KBM-7 (cell line): ENCODE results near the gene KCNK15.

Source experiments
- DNase-seq: peaks from one replicate; pipeline ENCODE4 v3.0.0-alpha.2; 2015
- in situ Hi-C: fragments of 300-500 bp; cut with MboI; formaldehyde crosslinking; loops from 2 replicates; pipeline ENCODE4 v1.14.3; 2020; ENCODE audit warnings: low sequenced_read_pairs, low pct_unique_long_range_greater_than_20kb, mixed read lengths

Gene KCNK15

DNA sequence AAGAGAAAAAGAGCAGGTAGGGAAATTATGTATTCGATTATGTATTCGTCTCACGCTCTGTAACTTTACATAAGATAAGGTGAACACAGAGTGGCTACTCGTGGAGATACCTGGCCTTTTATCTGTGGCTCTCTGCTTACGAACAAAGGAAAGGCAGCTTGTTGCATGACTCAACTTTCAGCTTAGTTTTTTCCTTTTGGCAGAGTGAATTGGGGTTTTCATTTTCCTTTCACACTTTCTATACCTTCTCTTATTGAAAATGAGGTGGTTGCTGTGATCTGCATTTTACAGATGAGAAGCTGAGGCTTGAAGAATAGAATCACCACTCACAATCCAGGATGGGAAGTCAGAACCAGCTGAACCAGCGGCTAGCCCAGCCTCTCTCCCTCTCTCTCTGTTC is 13.3 kb upstream of the KCNK15 start:
- DNase-seq = no peak
- in situ Hi-C loops = no loop called here

DNA sequence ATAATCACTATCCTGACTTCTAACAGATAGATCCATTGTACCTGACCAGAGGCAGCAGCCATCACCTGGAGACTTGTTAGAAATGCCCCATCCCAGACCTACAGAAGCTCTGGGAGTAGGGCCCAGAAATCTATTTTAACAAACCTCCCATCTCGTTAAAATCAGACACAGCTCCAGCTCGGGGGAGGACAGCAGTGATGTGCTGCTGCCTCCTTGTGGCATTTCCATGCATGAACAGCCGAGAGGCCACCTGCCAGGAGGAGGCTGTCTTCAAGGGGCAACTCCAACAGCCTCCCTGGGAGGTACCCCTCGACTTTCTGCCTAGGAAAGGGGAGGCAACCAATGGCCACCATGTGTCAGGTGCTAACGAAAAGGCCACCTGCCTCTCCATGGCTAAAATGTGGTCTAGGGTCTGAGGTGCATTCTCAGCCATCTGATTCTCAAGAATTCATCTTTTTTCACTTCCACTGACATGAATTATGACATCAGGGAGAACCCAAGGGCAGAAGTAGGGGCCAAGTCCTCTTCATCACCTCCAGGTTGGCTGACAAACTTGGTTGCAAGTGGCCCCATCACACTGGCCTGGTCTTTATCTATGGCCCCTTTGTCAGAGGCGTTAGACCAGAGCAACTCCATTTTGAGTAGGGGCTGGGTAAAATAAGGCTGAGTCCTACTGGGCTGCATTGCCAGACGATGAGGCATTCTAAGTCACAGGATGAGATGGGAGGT is 12.2 kb upstream of the KCNK15 start:
- in situ Hi-C loops = no loop called here
- DNase-seq = peak; percentile 73

- no peak for DNase-seq
- in situ Hi-C loops = no loop called here
Observed at GRCh38 chr20:44734938-44735337, 10.7 kb upstream of the KCNK15 start.

DNA sequence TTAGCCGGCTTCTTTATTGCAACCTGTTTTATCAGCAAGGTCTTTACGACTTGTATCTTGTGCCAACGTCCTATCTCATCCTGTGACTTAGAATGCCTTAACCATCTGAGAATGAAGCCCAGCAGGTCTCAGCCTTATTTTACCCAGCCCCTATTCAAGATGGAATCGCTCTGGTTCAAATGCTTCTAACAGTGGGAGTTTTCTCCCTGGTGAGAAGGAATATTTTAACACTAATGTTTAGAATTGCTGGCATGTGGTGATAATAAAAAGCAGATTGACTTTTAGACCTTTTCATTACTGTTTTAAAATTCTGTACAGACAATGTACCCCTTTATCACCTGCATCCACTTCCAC is 9.9 kb upstream of the KCNK15 start:
- no peak for DNase-seq
- in situ Hi-C loops = no loop called here

- in situ Hi-C loops = no loop called here
- DNase-seq = peak; percentile 83
Observed at GRCh38 chr20:44736170-44737021, 9.3 kb upstream of the KCNK15 start.

- in situ Hi-C loops = no loop called here
- no peak for DNase-seq
Observed at GRCh38 chr20:44737116-44737515, 8.5 kb upstream of the KCNK15 start.

- DNase-seq = peak; percentile 43
- in situ Hi-C loops = no loop called here
Observed at GRCh38 chr20:44738813-44739477, 6.7 kb upstream of the KCNK15 start.

- no peak for DNase-seq
- in situ Hi-C loops = no loop called here
Observed at GRCh38 chr20:44739942-44740341, 5.7 kb upstream of the KCNK15 start.

- DNase-seq = no peak
- in situ Hi-C loops = no loop called here
Observed at GRCh38 chr20:44742304-44743079, 3.2 kb upstream of the KCNK15 start.

DNA sequence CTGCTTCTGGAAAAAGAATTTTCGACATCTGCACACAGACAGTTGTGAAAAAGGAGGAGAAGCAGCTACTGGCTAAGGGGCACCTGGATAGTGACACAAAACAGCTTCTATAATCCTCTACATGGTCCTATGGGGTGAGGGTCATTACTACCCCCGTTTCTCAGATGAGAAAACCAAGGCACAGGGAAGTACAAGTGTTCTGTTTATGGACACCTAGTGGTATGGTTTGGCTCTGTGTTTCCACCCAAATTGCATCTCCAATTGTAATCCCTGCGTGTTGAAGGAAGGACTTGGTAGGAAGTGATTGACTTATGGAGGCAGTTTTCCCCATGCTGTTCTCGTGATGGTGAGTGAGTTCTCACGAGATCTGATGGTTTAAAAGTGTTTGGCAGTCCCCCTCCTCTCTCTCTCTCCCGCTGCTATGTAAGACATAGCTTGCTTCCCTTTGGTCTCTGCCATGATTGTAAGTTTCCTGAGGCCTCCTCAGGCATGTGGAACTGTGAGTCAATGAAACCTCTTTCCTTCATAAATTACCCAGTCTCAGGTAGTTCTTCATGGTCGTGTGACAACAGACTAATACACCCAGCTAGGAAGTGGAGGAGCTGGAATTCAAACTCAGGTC is 2.5 kb upstream of the KCNK15 start:
- in situ Hi-C loops = no loop called here
- no peak for DNase-seq

DNA sequence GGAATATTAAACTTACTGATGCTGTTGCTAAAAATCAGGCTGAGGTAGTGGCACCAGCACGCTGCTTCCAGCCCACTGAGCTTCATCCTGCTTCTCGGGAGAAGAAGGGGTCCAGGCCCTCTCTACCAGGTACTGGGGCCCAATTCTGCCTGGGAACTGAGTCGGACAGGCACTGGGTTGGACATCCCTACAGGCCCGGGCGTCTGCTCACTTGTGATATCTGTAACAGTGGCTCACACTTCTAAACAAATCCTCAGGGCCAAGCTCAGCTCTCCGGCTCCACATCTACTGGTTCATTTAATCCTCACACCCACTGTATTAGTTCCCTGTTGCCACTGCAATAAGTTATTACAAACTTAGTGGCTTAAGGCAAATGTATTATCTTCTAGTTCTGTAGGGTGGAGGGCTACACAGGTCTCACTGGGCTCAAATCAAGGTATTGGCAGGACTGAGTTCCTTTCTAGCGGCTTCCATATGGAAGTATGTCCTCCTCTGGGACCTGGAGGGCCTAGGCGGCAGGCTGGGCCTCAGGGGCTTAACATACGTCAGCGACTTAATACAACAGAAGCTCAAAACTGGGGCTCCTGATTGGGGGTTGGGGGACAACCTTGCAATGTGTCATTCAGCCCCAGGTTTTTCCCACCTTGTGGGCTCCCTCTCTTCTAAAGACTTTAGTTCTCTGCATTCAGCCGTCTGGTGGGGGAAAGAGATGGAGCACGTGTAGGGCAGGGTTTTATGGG is 1.6 kb upstream of the KCNK15 start:
- in situ Hi-C loops = no loop called here
- no peak for DNase-seq

DNA sequence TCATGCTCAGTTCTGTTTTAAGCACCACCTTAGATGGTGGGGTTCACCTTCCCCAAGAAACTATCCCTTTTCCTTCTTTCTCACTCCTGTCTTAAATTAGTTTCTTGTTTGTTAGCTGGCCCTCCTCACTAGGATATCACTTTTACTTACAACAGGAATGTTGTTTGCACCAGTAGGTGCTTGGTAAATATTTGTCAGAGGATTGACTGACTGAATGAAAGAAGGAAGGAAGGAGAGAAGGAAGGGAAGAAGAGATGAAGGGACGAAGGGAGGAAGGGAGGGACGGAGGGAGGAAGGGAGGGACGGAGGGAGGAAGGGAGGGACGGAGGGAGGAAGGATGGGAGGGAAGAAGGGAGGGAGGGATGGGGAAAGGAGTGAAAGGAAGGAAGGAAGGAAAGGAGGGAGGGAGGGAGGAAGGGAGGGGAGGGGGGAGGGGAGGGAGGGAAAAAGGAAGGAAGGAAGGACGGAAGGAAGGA is 505 bp upstream of the KCNK15 start:
- in situ Hi-C loops = no loop called here
- no peak for DNase-seq

- in situ Hi-C loops = no loop called here
- no peak for DNase-seq
Observed at GRCh38 chr20:44746367-44747165, 901 bp downstream of the KCNK15 start.

GRCh38 chr20:44747166-44748004 is 1.7 kb downstream of the KCNK15 start:
- in situ Hi-C loops = no loop called here
- peak; percentile 75 for DNase-seq

DNA sequence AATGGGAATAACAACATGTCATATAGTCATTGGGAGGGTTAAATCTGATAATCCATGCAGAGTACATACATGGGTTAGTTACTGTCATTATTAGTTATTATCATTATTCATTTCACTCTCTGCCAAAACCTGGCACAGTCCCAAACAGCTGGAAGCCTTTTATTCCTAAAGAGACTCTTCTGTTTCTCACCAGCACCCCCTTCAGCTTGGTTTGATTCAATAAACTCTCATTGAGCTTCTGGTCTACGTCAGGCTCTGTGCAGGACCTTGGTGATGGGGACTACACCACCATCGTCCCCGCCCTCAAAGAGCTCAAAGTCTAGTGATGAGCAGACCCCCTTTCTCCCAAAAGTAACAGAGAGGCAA is 2.3 kb downstream of the KCNK15 start:
- DNase-seq = no peak

DNA sequence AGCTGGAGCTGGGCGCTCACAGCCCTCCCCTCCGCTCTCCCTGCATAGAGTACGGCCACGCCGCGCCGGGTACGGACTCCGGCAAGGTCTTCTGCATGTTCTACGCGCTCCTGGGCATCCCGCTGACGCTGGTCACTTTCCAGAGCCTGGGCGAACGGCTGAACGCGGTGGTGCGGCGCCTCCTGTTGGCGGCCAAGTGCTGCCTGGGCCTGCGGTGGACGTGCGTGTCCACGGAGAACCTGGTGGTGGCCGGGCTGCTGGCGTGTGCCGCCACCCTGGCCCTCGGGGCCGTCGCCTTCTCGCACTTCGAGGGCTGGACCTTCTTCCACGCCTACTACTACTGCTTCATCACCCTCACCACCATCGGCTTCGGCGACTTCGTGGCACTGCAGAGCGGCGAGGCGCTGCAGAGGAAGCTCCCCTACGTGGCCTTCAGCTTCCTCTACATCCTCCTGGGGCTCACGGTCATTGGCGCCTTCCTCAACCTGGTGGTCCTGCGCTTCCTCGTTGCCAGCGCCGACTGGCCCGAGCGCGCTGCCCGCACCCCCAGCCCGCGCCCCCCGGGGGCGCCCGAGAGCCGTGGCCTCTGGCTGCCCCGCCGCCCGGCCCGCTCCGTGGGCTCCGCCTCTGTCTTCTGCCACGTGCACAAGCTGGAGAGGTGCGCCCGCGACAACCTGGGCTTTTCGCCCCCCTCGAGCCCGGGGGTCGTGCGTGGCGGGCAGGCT is 4.6 kb downstream of the KCNK15 start:
- no peak for DNase-seq
- in situ Hi-C loops = no loop called here

More for the DNA sequence above, 2.3 kb downstream of the KCNK15 start:
- in situ Hi-C loops = no loop called here
